Thyroid gland (tissue), 4 donors: ENCODE measurements around the gene DSCAM.

ENCODE experiments used
- CTCF ChIP-seq, 6 experiments: fragments of 200-600 bp in 3 of 6; fragments of 450-650 bp in 3 of 6; sonication (generic) in 3 of 6; IDR thresholded peaks; one replicate each; pipeline ENCODE4 v1.5.1; 2016 to 2019; ENCODE audit warnings: antibody characterized with exemption in 6 of 6, mild to moderate bottlenecking in 2 of 6, inconsistent platforms in 1 of 6, moderate library complexity in 1 of 6
- POLR2A ChIP-seq, 2 donors: fragments of 450-650 bp; IDR thresholded peaks; one replicate each; pipeline ENCODE4 v1.6.1; 2017; ENCODE audit warnings: antibody characterized with exemption in 2 of 2, mild to moderate bottlenecking in 2 of 2, moderate library complexity in 1 of 2

GRCh38 chr21:40732253-40733023 is 114.5 kb downstream of the DSCAM start:
- TF ChIP-seq CTCF (IDR thresholded peaks at IDR 0.05) (no peak), POLR2A (IDR thresholded peaks at IDR 0.05) (no peak)
